Loucy (cell line): ENCODE measurements around the gene EIF4EBP2.

ENCODE experiments used
- H2AFZ ChIP-seq: fragments of 200-600 bp; sonication (generic); 2 replicates; pipeline ENCODE4 v1.6.0; 2016; ENCODE audit warnings: antibody characterized with exemption, mild to moderate bottlenecking, low read length, moderate library complexity
- H3F3A ChIP-seq: fragments of 200-600 bp; 2 replicates; pipeline ENCODE4 v1.6.0; 2016; ENCODE audit warnings: antibody characterized with exemption, low read depth, mild to moderate bottlenecking
- H3K27me3 ChIP-seq: fragments of 200-600 bp; sonication (generic); 2 replicates; pipeline ENCODE4 v1.6.1; 2014; ENCODE audit warnings: low read length, mild to moderate bottlenecking; ENCODE audit not compliant: insufficient read depth, poor library complexity, severe bottlenecking
- H3K36me3 ChIP-seq: fragments of 200-600 bp; sonication (generic); 2 replicates; pipeline ENCODE4 v1.6.1; 2016; ENCODE audit warnings: low read length; ENCODE audit not compliant: insufficient read depth
- H3K4me1 ChIP-seq: fragments of 200-600 bp; sonication (generic); 2 replicates; pipeline ENCODE4 v1.5.1; 2014; ENCODE audit warnings: low read length, mild to moderate bottlenecking; ENCODE audit not compliant: insufficient read depth, poor library complexity, severe bottlenecking
- H3K4me2 ChIP-seq: fragments of 200-600 bp; sonication (generic); 2 replicates; pipeline ENCODE4 v1.6.0; 2014; ENCODE audit warnings: antibody characterized with exemption, low read length, low read depth, mild to moderate bottlenecking; ENCODE audit not compliant: poor library complexity, severe bottlenecking
- H3K4me3 ChIP-seq: fragments of 200-600 bp; sonication (generic); 2 replicates; pipeline ENCODE4 v1.5.1; 2014; ENCODE audit warnings: low read length, mild to moderate bottlenecking, mixed read lengths; ENCODE audit not compliant: poor library complexity, severe bottlenecking
- H3K79me2 ChIP-seq: fragments of 200-600 bp; sonication (generic); 2 replicates; pipeline ENCODE4 v1.6.1; 2014; ENCODE audit warnings: low read length; ENCODE audit not compliant: insufficient read depth
- H3K9ac ChIP-seq: fragments of 200-600 bp; sonication (generic); 2 replicates; pipeline ENCODE4 v1.6.0; 2014; ENCODE audit warnings: mild to moderate bottlenecking, low read depth, low read length, moderate library complexity; ENCODE audit not compliant: poor library complexity, severe bottlenecking
- H3K9me2 ChIP-seq: fragments of 200-600 bp; sonication (generic); replicated peaks from 2 replicates; pipeline ENCODE4 v1.6.1; 2016; ENCODE audit warnings: low read depth, low read length, mixed read lengths
- H3K9me3 ChIP-seq: fragments of 200-600 bp; sonication (generic); 2 replicates; pipeline ENCODE4 v1.6.1; 2014; ENCODE audit warnings: mild to moderate bottlenecking, antibody characterized with exemption, low read length, low read depth; ENCODE audit not compliant: insufficient read depth
- H4K20me1 ChIP-seq: fragments of 200-600 bp; sonication (generic); 2 replicates; pipeline ENCODE4 v1.6.0; 2014; ENCODE audit warnings: antibody characterized with exemption, low read length, mild to moderate bottlenecking; ENCODE audit not compliant: insufficient read depth, poor library complexity, severe bottlenecking
- CTCF ChIP-seq: fragments of 200-600 bp; sonication (generic); conservative IDR thresholded peaks from 2 replicates; pipeline ENCODE4 v1.5.1; 2014; ENCODE audit warnings: mild to moderate bottlenecking, antibody characterized with exemption, low read length
- EZH2phosphoT487 ChIP-seq: fragments of 200-600 bp; IDR thresholded peaks from 2 replicates; pipeline ENCODE4 v1.6.1; 2018; ENCODE audit warnings: antibody characterized with exemption, mild to moderate bottlenecking, moderate library complexity, borderline replicate concordance

Gene EIF4EBP2

GRCh38 chr10:70445718-70446657 is 42.0 kb downstream of the EIF4EBP2 start:
- Histone ChIP-seq H4K20me1 (no peaks in the 10 kb centered on the region), H3K4me2 (no peak overlapping the region), H3K36me3 (no peaks in the 10 kb centered on the region), H3K27me3 (no peaks in the 10 kb centered on the region), H3K9ac (no peak overlapping the region), H3K9me3 (no peaks in the 10 kb centered on the region), H3K9me2 (no peaks in the 10 kb centered on the region), H3F3A (no peaks in the 10 kb centered on the region), H3K4me3 (no peak overlapping the region), H3K79me2 (no peaks in the 10 kb centered on the region), H3K4me1 (no peaks in the 10 kb centered on the region), H2AFZ (no peak overlapping the region)
- TF ChIP-seq CTCF (no peak), EZH2phosphoT487 (no peak)

- TF ChIP-seq EZH2phosphoT487 (no peak), CTCF (no peak)
- Histone ChIP-seq H3K9me3 (no peaks in the 10 kb centered on the region), H3F3A (no peaks in the 10 kb centered on the region), H4K20me1 (no peaks in the 10 kb centered on the region), H3K4me1 (no peaks in the 10 kb centered on the region), H3K27me3 (no peaks in the 10 kb centered on the region), H3K9me2 (no peaks in the 10 kb centered on the region), H2AFZ (no peak overlapping the region), H3K79me2 (no peaks in the 10 kb centered on the region), H3K36me3 (no peaks in the 10 kb centered on the region), H3K4me3 (no peak overlapping the region), H3K9ac (no peak overlapping the region), H3K4me2 (no peak overlapping the region)
These were observed 44.3 kb downstream of the EIF4EBP2 start for GRCh38 chr10:70448236-70448635.

- Histone ChIP-seq H3K36me3 (no peaks in the 10 kb centered on the region), H4K20me1 (no peaks in the 10 kb centered on the region), H2AFZ (no peak overlapping the region), H3K79me2 (no peaks in the 10 kb centered on the region), H3K27me3 (no peaks in the 10 kb centered on the region), H3K4me2 (no peak overlapping the region), H3K9me3 (no peaks in the 10 kb centered on the region), H3K4me1 (no peaks in the 10 kb centered on the region), H3K9me2 (no peaks in the 10 kb centered on the region), H3F3A (no peaks in the 10 kb centered on the region), H3K4me3 (no peak overlapping the region), H3K9ac (no peak overlapping the region)
- TF ChIP-seq CTCF, result no peak
- no peak for TF ChIP-seq EZH2phosphoT487
These were observed 51.3 kb downstream of the EIF4EBP2 start for GRCh38 chr10:70455213-70455630.
